ENCODE measurements around the gene CALN1.

CALN1 gene

GRCh38 chr7:72003236-72003635 lies 408.9 kb downstream of the CALN1 start:
- no peaks in the 10 kb centered on the region for H3K27me3 ChIP-seq (ENCODE audit: insufficient read depth, poor library complexity, severe bottlenecking)
- no peaks in the 10 kb centered on the region for H3K36me3 ChIP-seq (ENCODE audit: low read depth)
- no peak overlapping the region for H3K4me3 ChIP-seq (ENCODE audit: severe bottlenecking)
- no peak for ATAC-seq (ENCODE audit: low read depth)
- H3K4me1 ChIP-seq (ENCODE audit: insufficient read depth, poor library complexity, severe bottlenecking), result no peaks in the 10 kb centered on the region
- peaks cover 3% of the 10 kb centered on the region for H3K9me3 ChIP-seq (ENCODE audit: severe bottlenecking)
- TF ChIP-seq, protein P1, sequence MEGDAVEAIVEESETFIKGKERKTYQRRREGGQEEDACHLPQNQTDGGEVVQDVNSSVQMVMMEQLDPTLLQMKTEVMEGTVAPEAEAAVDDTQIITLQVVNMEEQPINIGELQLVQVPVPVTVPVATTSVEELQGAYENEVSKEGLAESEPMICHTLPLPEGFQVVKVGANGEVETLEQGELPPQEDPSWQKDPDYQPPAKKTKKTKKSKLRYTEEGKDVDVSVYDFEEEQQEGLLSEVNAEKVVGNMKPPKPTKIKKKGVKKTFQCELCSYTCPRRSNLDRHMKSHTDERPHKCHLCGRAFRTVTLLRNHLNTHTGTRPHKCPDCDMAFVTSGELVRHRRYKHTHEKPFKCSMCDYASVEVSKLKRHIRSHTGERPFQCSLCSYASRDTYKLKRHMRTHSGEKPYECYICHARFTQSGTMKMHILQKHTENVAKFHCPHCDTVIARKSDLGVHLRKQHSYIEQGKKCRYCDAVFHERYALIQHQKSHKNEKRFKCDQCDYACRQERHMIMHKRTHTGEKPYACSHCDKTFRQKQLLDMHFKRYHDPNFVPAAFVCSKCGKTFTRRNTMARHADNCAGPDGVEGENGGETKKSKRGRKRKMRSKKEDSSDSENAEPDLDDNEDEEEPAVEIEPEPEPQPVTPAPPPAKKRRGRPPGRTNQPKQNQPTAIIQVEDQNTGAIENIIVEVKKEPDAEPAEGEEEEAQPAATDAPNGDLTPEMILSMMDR (IDR thresholded peaks at IDR 0.05; ENCODE audit: poor library complexity, severe bottlenecking), result no peak
- DNase-seq (ENCODE audit: low spot score), result no peak
- no peak overlapping the region for H3K27ac ChIP-seq (ENCODE audit: poor library complexity, severe bottlenecking)

GRCh38 chr7:71996141-71996540 lies 416.0 kb downstream of the CALN1 start:
- Histone ChIP-seq H3K36me3 (ENCODE audit: low read depth) (no peaks in the 10 kb centered on the region), H3K9me3 (ENCODE audit: severe bottlenecking) (no peaks in the 10 kb centered on the region), H3K4me3 (ENCODE audit: severe bottlenecking) (no peak overlapping the region), H3K27me3 (ENCODE audit: insufficient read depth, poor library complexity, severe bottlenecking) (no peaks in the 10 kb centered on the region), H3K27ac (ENCODE audit: poor library complexity, severe bottlenecking) (no peak overlapping the region), H3K4me1 (ENCODE audit: insufficient read depth, poor library complexity, severe bottlenecking) (no peaks in the 10 kb centered on the region)
- TF ChIP-seq, protein P1 (IDR thresholded peaks at IDR 0.05; ENCODE audit: poor library complexity, severe bottlenecking), result no peak
- ATAC-seq (ENCODE audit: low read depth) (no peak), DNase-seq (ENCODE audit: low spot score) (no peak)

- TF ChIP-seq, protein P1 (IDR thresholded peaks at IDR 0.05; ENCODE audit: poor library complexity, severe bottlenecking), result no peak
- no peak for ATAC-seq (ENCODE audit: low read depth)
- H3K4me1 ChIP-seq (ENCODE audit: insufficient read depth, poor library complexity, severe bottlenecking), result no peaks in the 10 kb centered on the region
- H3K36me3 ChIP-seq (ENCODE audit: low read depth), result no peaks in the 10 kb centered on the region
- H3K27me3 ChIP-seq (ENCODE audit: insufficient read depth, poor library complexity, severe bottlenecking), result no peaks in the 10 kb centered on the region
- DNase-seq (ENCODE audit: low spot score), result no peak
- no peak overlapping the region for H3K4me3 ChIP-seq (ENCODE audit: severe bottlenecking)
- H3K9me3 ChIP-seq (ENCODE audit: severe bottlenecking), result no peaks in the 10 kb centered on the region
- H3K27ac ChIP-seq (ENCODE audit: poor library complexity, severe bottlenecking), result no peak overlapping the region
Measured at GRCh38 chr7:71995111-71995510, 417.0 kb downstream of the CALN1 start.

DNA sequence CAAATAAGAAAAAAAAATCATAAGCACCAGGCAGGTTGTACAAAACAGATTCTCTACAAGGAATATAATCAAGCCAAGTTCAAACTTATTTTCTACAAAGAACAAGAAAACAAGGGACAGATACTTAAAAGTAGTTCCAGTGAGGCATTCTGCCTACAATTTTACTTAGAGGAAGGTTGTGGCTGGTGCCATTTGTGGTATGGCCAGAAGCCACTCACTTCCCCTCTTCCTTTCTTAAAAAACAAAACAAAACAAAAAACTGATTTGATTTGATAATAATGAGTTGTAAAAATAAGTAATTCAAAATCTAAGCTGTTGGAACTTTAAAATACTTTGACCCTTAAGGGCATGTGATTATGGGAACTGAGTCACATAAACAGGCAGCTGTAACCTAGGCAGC lies 420.6 kb downstream of the CALN1 start:
- TF ChIP-seq, protein P1 (IDR thresholded peaks at IDR 0.05; ENCODE audit: poor library complexity, severe bottlenecking), result no peak
- no peaks in the 10 kb centered on the region for H3K4me1 ChIP-seq (ENCODE audit: insufficient read depth, poor library complexity, severe bottlenecking)
- H3K27ac ChIP-seq (ENCODE audit: poor library complexity, severe bottlenecking), result no peak overlapping the region
- ATAC-seq (ENCODE audit: low read depth), result no peak
- H3K36me3 ChIP-seq (ENCODE audit: low read depth), result no peaks in the 10 kb centered on the region
- no peak overlapping the region for H3K4me3 ChIP-seq (ENCODE audit: severe bottlenecking)
- DNase-seq (ENCODE audit: low spot score), result no peak
- H3K9me3 ChIP-seq (ENCODE audit: severe bottlenecking), result no peaks in the 10 kb centered on the region
- H3K27me3 ChIP-seq (ENCODE audit: insufficient read depth, poor library complexity, severe bottlenecking), result no peaks in the 10 kb centered on the region

DNA sequence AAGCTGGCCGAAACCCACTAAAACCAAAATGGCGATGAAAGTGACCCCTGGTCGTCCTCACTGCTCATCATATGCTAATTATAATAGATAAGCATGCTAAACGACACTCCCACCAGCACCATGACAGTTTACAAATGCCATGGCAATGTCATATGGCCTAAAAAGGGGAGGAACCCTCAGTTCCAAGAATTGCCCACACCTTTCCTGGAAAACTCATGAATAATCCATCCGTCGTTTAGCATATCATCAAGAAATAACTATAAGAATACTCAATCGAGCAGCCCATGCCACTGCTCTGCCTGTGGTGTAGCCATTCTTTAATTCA lies 422.0 kb downstream of the CALN1 start:
- ATAC-seq (ENCODE audit: low read depth) (no peak), DNase-seq (ENCODE audit: low spot score) (no peak)
- Histone ChIP-seq H3K27ac (ENCODE audit: poor library complexity, severe bottlenecking) (no peak overlapping the region), H3K9me3 (ENCODE audit: severe bottlenecking) (no peaks in the 10 kb centered on the region), H3K4me3 (ENCODE audit: severe bottlenecking) (no peak overlapping the region), H3K27me3 (ENCODE audit: insufficient read depth, poor library complexity, severe bottlenecking) (no peaks in the 10 kb centered on the region), H3K36me3 (ENCODE audit: low read depth) (no peaks in the 10 kb centered on the region), H3K4me1 (ENCODE audit: insufficient read depth, poor library complexity, severe bottlenecking) (no peaks in the 10 kb centered on the region)
- TF ChIP-seq, protein P1 (IDR thresholded peaks at IDR 0.05; ENCODE audit: poor library complexity, severe bottlenecking), result no peak

All from RWPE2 (cell line).